GM23338 (cell line): Measurements from ENCODE around the gene TNS3.

Experiments used
- CREB1 ChIP-seq: fragments of 250-450 bp; sonication (Bioruptor Pico); IDR thresholded peaks from 2 replicates; pipeline ENCODE4 v1.5.0; 2020; ENCODE audit warnings: low read depth, mild to moderate bottlenecking, moderate library complexity
- CTCF ChIP-seq, 2 experiments: fragments of 200-600 bp in 1 of 2; sonication (generic) in 1 of 2; conservative IDR thresholded peaks; 2 replicates each; pipeline versions ENCODE4 v1.5.1 to v1.6.1; 2016 to 2017; ENCODE audit warnings: antibody characterized with exemption in 2 of 2, low read depth in 2 of 2, mild to moderate bottlenecking in 2 of 2, moderate library complexity in 1 of 2
- ETS1 ChIP-seq: IDR thresholded peaks from 2 replicates; pipeline ENCODE4 v1.6.1; 2016; ENCODE audit warnings: antibody characterized with exemption
- EZH2 ChIP-seq: fragments of 200-600 bp; sonication (generic); IDR thresholded peaks from one replicate; pipeline ENCODE4 v1.8.0; 2017; ENCODE audit warnings: antibody characterized with exemption, mild to moderate bottlenecking, low read depth; ENCODE audit not compliant: unreplicated experiment
- EZH2phosphoT487 ChIP-seq: fragments of 200-600 bp; sonication (generic); IDR thresholded peaks from one replicate; pipeline ENCODE4 v1.8.1; 2018; ENCODE audit warnings: antibody characterized with exemption; ENCODE audit not compliant: unreplicated experiment
- JUNB ChIP-seq: IDR thresholded peaks from one replicate; pipeline ENCODE4 v1.6.1; 2016; ENCODE audit warnings: antibody characterized with exemption; ENCODE audit not compliant: unreplicated experiment
- NANOG ChIP-seq: IDR thresholded peaks from 2 replicates; pipeline ENCODE4 v1.6.1; 2016; ENCODE audit warnings: antibody characterized with exemption, borderline replicate concordance
- POLR2AphosphoS5 ChIP-seq: IDR thresholded peaks from 2 replicates; pipeline ENCODE4 v1.6.1; 2016; ENCODE audit warnings: antibody characterized with exemption, low read depth
- REST ChIP-seq: IDR thresholded peaks from one replicate; pipeline ENCODE4 v1.6.1; 2018; ENCODE audit warnings: antibody characterized with exemption; ENCODE audit not compliant: unreplicated experiment
- STAT1 ChIP-seq: IDR thresholded peaks from one replicate; pipeline ENCODE4 v1.6.1; 2016; ENCODE audit warnings: antibody characterized with exemption; ENCODE audit not compliant: unreplicated experiment
- ZNF114 ChIP-seq: fragments of 250-450 bp; sonication (Bioruptor Pico); IDR thresholded peaks from 2 replicates; pipeline ENCODE4 v1.5.0; 2020; ENCODE audit warnings: mild to moderate bottlenecking, moderate library complexity
- ZNF331 ChIP-seq: fragments of 250-450 bp; sonication (Bioruptor Pico); IDR thresholded peaks from 2 replicates; pipeline ENCODE4 v1.5.0; 2020; ENCODE audit warnings: low read depth, mild to moderate bottlenecking, moderate library complexity
- ZNF462 ChIP-seq: fragments of 250-450 bp; sonication (Bioruptor Pico); IDR thresholded peaks from 2 replicates; pipeline ENCODE4 v1.5.0; 2020; ENCODE audit warnings: mild to moderate bottlenecking, moderate library complexity

- no peak for TF ChIP-seq CTCF (conservative IDR thresholded peaks at IDR 0.05; ENCODE audit: low read depth in 2 of 2)
- TF ChIP-seq POLR2AphosphoS5, result no peak
- no peak for TF ChIP-seq EZH2
- no peak for TF ChIP-seq EZH2phosphoT487
- no peak for TF ChIP-seq REST
- TF ChIP-seq ZNF114 (CRISPR knock-in tag), result no peak
- TF ChIP-seq ZNF331 (CRISPR knock-in tag), result no peak
- no peak for TF ChIP-seq JUNB
- no peak for TF ChIP-seq CREB1 (CRISPR knock-in tag)
- no peak for TF ChIP-seq NANOG
- TF ChIP-seq ZNF462, result no peak
- no peak for TF ChIP-seq ETS1
- no peak for TF ChIP-seq STAT1
Observed at GRCh38 chr7:47466832-47467231, 115.1 kb downstream of the TNS3 start.
